SK-N-SH (cell line): ENCODE results near the gene SLFN12. TPM values are rescaled to one million over a fixed set of nuclear protein-coding genes. Genes with fewer than 3 reads are reported as not detected.

ENCODE experiments used
- CTCF ChIA-PET: fragments of 300-600, 350-600 bp; formaldehyde crosslinking; extraction: SDS; loops from one replicate; lab custom pipeline; 2021; lab: Yijun Ruan, JAX
- POLR2A ChIA-PET: fragments of 350-600 bp; sonication (Branson Sonifier 250); formaldehyde crosslinking; extraction: SDS; loops from one replicate; lab custom pipeline; 2020; ENCODE audit warnings: antibody characterized with exemption, inconsistent platforms; lab: Yijun Ruan, JAX
- DNase-seq: peaks from one replicate; pipeline ENCODE4 v3.0.0; 2012
- H2AFZ ChIP-seq: fragments of 200-600 bp; sonication (generic); 2 replicates; pipeline ENCODE4 v1.8.1; 2016; ENCODE audit warnings: antibody characterized with exemption, mild to moderate bottlenecking, low read depth
- H3F3A ChIP-seq: fragments of 200-600 bp; sonication (generic); replicated peaks from 2 replicates; pipeline ENCODE3; 2016; ENCODE audit warnings: antibody characterized with exemption, mild to moderate bottlenecking; ENCODE audit not compliant: insufficient read depth
- H3K27ac ChIP-seq, 2 experiments: fragments of 200-500 bp in 1 of 2; fragments of 200-600 bp in 1 of 2; sonication (Bioruptor generic) in 1 of 2; sonication (generic), shearing (Covaris generic) in 1 of 2; 2 replicates each; pipeline versions ENCODE4 v1.5.1 to v1.6.1; 2014 to 2016; ENCODE audit warnings: low read depth in 2 of 2, inconsistent platforms in 1 of 2, low read length in 1 of 2, mild to moderate bottlenecking in 1 of 2, mixed read lengths in 1 of 2
- H3K27me3 ChIP-seq: fragments of 200-600 bp; sonication (generic), shearing (Covaris generic); 2 replicates; pipeline ENCODE4 v1.6.1; 2016; ENCODE audit warnings: mixed run types; ENCODE audit not compliant: insufficient read depth
- H3K36me3 ChIP-seq, 2 experiments: fragments of 200-500 bp in 1 of 2; fragments of 200-600 bp in 1 of 2; sonication (Bioruptor generic) in 1 of 2; sonication (generic) in 1 of 2; replicated peaks in 1 of 2; 2 replicates each; pipeline versions ENCODE3 to v1.5.1; 2014 to 2016; ENCODE audit warnings: low read length in 1 of 2, mild to moderate bottlenecking in 1 of 2; ENCODE audit not compliant: insufficient read depth in 2 of 2, control insufficient read depth in 1 of 2
- H3K4me1 ChIP-seq, 2 experiments: fragments of 200-500 bp in 1 of 2; fragments of 200-600 bp in 1 of 2; sonication (Bioruptor generic) in 1 of 2; sonication (generic), shearing (Covaris generic) in 1 of 2; 2 replicates each; pipeline versions ENCODE4 v1.5.1 to v1.6.1; 2014 to 2016; ENCODE audit warnings: low read depth in 1 of 2, low read length in 1 of 2, mixed run types in 1 of 2; ENCODE audit not compliant: insufficient read depth in 2 of 2, control insufficient read depth in 1 of 2
- H3K4me2 ChIP-seq: fragments of 200-600 bp; sonication (generic), shearing (Covaris generic); 2 replicates; pipeline ENCODE4 v1.6.1; 2017; ENCODE audit warnings: mixed run types
- H3K4me3 ChIP-seq, 2 experiments: fragments of 200-500 bp in 1 of 2; fragments of 200-600 bp in 1 of 2; sonication (Bioruptor generic) in 1 of 2; sonication (generic), shearing (Covaris generic) in 1 of 2; 2 replicates each; pipeline versions ENCODE4 v1.5.1 to v1.8.1; 2014 to 2016; ENCODE audit warnings: low read depth in 2 of 2, inconsistent platforms in 1 of 2, low read length in 1 of 2, mild to moderate bottlenecking in 1 of 2, mixed read lengths in 1 of 2, moderate library complexity in 1 of 2
- H3K79me2 ChIP-seq: fragments of 200-600 bp; sonication (generic); 2 replicates; pipeline ENCODE4 v1.8.1; 2017; ENCODE audit warnings: mild to moderate bottlenecking; ENCODE audit not compliant: insufficient read depth
- H3K9ac ChIP-seq: fragments of 200-600 bp; sonication (generic); 2 replicates; pipeline ENCODE4 v1.6.1; 2017; ENCODE audit warnings: mixed run types
- H3K9me2 ChIP-seq: fragments of 200-600 bp; sonication (generic); 2 replicates; pipeline ENCODE4 v1.6.1; 2017; ENCODE audit warnings: mixed run types
- H3K9me3 ChIP-seq: fragments of 200-600 bp; sonication (generic); 2 replicates; pipeline ENCODE4 v1.6.1; 2017; ENCODE audit warnings: mixed run types, mild to moderate bottlenecking, moderate library complexity
- H4K20me1 ChIP-seq: fragments of 200-600 bp; sonication (generic); 2 replicates; pipeline ENCODE4 v1.6.1; 2017; ENCODE audit warnings: mild to moderate bottlenecking, mixed run types; ENCODE audit not compliant: insufficient read depth
- FOXJ3 ChIP-seq: sonication (generic); formaldehyde crosslinking; IDR thresholded peaks from 2 replicates; pipeline ENCODE4 v1.5.1; 2020; ENCODE audit warnings: mild to moderate bottlenecking, missing genetic modification reagents
- FOXM1 ChIP-seq: IDR thresholded peaks from 2 replicates; pipeline ENCODE4 v1.4.0; 2012; ENCODE audit warnings: low read depth, mild to moderate bottlenecking
- GABPA ChIP-seq: IDR thresholded peaks from 2 replicates; pipeline ENCODE4 v1.4.0; 2012; ENCODE audit warnings: low read depth, mild to moderate bottlenecking
- IRF3 ChIP-seq: fragments of 150-350 bp; IDR thresholded peaks from 2 replicates; pipeline ENCODE4 v1.6.1; 2016; ENCODE audit warnings: mild to moderate bottlenecking, low read depth, low read length
- MXI1 ChIP-seq: IDR thresholded peaks from 2 replicates; pipeline ENCODE4 v1.6.1; 2012; ENCODE audit warnings: mild to moderate bottlenecking, low read depth, low read length, improper control_type of control experiment
- NFIC ChIP-seq: IDR thresholded peaks from 2 replicates; pipeline ENCODE4 v1.4.0; 2012; ENCODE audit warnings: borderline replicate concordance
- NRF1 ChIP-seq: IDR thresholded peaks from 2 replicates; pipeline ENCODE4 v1.6.1; 2012; ENCODE audit warnings: low read depth, mild to moderate bottlenecking, low read length
- POLR2AphosphoS5 ChIP-seq: IDR thresholded peaks from 2 replicates; pipeline ENCODE4 v1.6.1; 2012; ENCODE audit warnings: low read depth, low read length
- RAD21 ChIP-seq: IDR thresholded peaks from 2 replicates; pipeline ENCODE4 v1.6.1; 2012; ENCODE audit warnings: mild to moderate bottlenecking, low read length
- RFX5 ChIP-seq: IDR thresholded peaks from 2 replicates; pipeline ENCODE4 v1.6.1; 2012; ENCODE audit warnings: mild to moderate bottlenecking, improper control_type of control experiment, low read length
- RXRA ChIP-seq: IDR thresholded peaks from 2 replicates; pipeline ENCODE4 v1.4.0; 2012; ENCODE audit warnings: low read depth, mild to moderate bottlenecking, borderline replicate concordance
- SMC3 ChIP-seq: IDR thresholded peaks from 2 replicates; pipeline ENCODE4 v1.6.1; 2012; ENCODE audit warnings: low read depth, low read length, improper control_type of control experiment
- TAF1 ChIP-seq: IDR thresholded peaks from 2 replicates; pipeline ENCODE4 v1.6.1; 2012; ENCODE audit warnings: low read depth, mild to moderate bottlenecking, low read length, moderate library complexity, borderline replicate concordance
- TCF12 ChIP-seq: IDR thresholded peaks from 2 replicates; pipeline ENCODE4 v1.4.0; 2012
- TEAD4 ChIP-seq: IDR thresholded peaks from 2 replicates; pipeline ENCODE4 v1.4.0; 2012; ENCODE audit warnings: mild to moderate bottlenecking, borderline replicate concordance; ENCODE audit not compliant: insufficient read depth
- YY1 ChIP-seq: IDR thresholded peaks from 2 replicates; pipeline ENCODE4 v1.4.0; 2012; ENCODE audit warnings: low read depth, mild to moderate bottlenecking
- WGBS: methylation state at CpG from one replicate; pipeline ENCODE4 v1.1.6; 2017; ENCODE audit warnings: low lambda C conversion rate; 5-methylcytosine and 5-hydroxymethylcytosine counted together
- polyA plus RNA-seq, 3 experiments: library from polyadenylated mRNA; depleted of rRNA; stranded (reverse); fragments of >200 nt; gene quantifications; 2 replicates each; pipeline ENCODE4 v1.2.3, GENCODE V29; 2012
- TF ChIP-seq, protein P1 (sequence below): fragments of 150-350 bp; IDR thresholded peaks from 2 replicates; pipeline ENCODE4 v1.6.1; 2017; ENCODE audit warnings: antibody characterized with exemption, low read length, low read depth, borderline replicate concordance
- TF ChIP-seq, protein P2 (sequence below): fragments of 200-600 bp; sonication (generic); IDR thresholded peaks from 2 replicates; pipeline ENCODE4 v1.6.1; 2017; ENCODE audit warnings: antibody characterized with exemption, mild to moderate bottlenecking, moderate library complexity
- TF ChIP-seq, protein P3 (sequence below): IDR thresholded peaks from 2 replicates; pipeline ENCODE4 v1.4.0; 2012; ENCODE audit warnings: low read depth, borderline replicate concordance

The SLFN12 gene
- polyA plus RNA-seq, 1 of the 3 experiments (the other 2 are of a cell fraction): 5.6 TPM

DNA sequence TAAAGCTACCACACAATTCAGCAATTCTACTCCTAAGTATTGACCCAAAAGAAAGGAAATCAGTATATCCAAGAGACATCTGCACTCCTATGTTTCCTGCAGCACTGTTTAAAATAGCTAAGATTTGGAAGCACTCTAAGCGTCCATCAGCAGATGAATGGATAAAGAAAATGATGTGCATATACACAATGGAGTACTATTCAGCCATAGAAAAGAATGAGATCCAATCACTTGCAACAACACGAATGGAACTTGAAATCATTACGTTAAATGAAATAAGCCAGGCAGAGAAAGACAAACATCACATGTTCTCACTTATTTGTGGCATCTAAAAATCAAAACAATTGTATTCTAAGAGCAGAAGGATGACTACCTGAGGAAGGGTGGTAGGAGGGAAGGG is 60.4 kb downstream of the SLFN12 start:
- Histone ChIP-seq H3K9me2 (no peaks in the 10 kb centered on the region), H3K36me3 (no peaks in the 10 kb centered on the region), H2AFZ (no peak overlapping the region), H3K27ac (no peak overlapping the region), H3K27me3 (peaks cover 44% of the 10 kb centered on the region; the same call in 1 of the 2 replicates), H3K4me3 (no peak overlapping the region), H3K4me1 (peaks cover 0 to 3% of the 10 kb centered on the region in 2 experiments; a peak in 2 of 4 replicates), H3K4me2 (no peak overlapping the region), H3K9ac (no peak overlapping the region), H3K9me3 (no peaks in the 10 kb centered on the region), H4K20me1 (no peaks in the 10 kb centered on the region), H3F3A (peaks cover 4% of the 10 kb centered on the region), H3K79me2 (no peaks in the 10 kb centered on the region)
- no peak for DNase-seq
- CTCF ChIA-PET: no interaction called here
- POLR2A ChIA-PET: no interaction called here
- no peak for TF ChIP-seq YY1
- TF ChIP-seq TCF12: no peak
- TF ChIP-seq, protein P1, sequence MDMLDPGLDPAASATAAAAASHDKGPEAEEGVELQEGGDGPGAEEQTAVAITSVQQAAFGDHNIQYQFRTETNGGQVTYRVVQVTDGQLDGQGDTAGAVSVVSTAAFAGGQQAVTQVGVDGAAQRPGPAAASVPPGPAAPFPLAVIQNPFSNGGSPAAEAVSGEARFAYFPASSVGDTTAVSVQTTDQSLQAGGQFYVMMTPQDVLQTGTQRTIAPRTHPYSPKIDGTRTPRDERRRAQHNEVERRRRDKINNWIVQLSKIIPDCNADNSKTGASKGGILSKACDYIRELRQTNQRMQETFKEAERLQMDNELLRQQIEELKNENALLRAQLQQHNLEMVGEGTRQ: no peak
- no peak for TF ChIP-seq NFIC
- TF ChIP-seq POLR2AphosphoS5: no peak
- TF ChIP-seq, protein P2, sequence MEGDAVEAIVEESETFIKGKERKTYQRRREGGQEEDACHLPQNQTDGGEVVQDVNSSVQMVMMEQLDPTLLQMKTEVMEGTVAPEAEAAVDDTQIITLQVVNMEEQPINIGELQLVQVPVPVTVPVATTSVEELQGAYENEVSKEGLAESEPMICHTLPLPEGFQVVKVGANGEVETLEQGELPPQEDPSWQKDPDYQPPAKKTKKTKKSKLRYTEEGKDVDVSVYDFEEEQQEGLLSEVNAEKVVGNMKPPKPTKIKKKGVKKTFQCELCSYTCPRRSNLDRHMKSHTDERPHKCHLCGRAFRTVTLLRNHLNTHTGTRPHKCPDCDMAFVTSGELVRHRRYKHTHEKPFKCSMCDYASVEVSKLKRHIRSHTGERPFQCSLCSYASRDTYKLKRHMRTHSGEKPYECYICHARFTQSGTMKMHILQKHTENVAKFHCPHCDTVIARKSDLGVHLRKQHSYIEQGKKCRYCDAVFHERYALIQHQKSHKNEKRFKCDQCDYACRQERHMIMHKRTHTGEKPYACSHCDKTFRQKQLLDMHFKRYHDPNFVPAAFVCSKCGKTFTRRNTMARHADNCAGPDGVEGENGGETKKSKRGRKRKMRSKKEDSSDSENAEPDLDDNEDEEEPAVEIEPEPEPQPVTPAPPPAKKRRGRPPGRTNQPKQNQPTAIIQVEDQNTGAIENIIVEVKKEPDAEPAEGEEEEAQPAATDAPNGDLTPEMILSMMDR: no peak
- TF ChIP-seq MXI1: no peak
- no peak for TF ChIP-seq NRF1
- no peak for TF ChIP-seq RAD21
- TF ChIP-seq GABPA: no peak
- TF ChIP-seq FOXM1: no peak
- no peak for TF ChIP-seq FOXJ3 (CRISPR knock-in tag)
- TF ChIP-seq RXRA: no peak
- TF ChIP-seq TAF1: no peak
- TF ChIP-seq, protein P3, sequence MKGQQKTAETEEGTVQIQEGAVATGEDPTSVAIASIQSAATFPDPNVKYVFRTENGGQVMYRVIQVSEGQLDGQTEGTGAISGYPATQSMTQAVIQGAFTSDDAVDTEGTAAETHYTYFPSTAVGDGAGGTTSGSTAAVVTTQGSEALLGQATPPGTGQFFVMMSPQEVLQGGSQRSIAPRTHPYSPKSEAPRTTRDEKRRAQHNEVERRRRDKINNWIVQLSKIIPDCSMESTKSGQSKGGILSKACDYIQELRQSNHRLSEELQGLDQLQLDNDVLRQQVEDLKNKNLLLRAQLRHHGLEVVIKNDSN: no peak
- TF ChIP-seq SMC3: no peak
- TF ChIP-seq RFX5: no peak
- no peak for TF ChIP-seq TEAD4
- TF ChIP-seq IRF3: no peak
- WGBS: 16% methylated on average over 3 of the region's 3 CpGs
